ENCODE results near the gene MAGI2.

The MAGI2 gene

DNA sequence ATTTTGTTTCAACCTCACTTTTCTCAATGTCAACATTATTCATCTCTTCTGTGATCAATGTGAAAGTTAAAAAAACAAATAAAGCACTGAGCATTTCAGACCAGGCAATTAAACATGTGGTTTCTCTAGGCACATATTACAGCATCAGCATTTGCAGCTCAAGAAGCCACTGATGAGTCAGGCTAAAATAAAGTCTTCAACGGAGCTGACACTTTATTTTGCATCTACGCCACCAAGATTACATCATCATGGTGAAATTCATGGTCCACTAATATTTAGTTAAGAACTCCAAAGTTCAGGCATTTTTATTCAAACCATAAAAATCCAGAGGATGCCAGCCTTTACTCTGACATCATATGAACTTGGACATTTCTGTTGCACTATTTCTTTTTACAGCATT lies 33.0 kb downstream of the MAGI2 start:
- Mint-ChIP-seq H3K27me3 (no peaks in the 10 kb centered on the region), H3K9me3 (no peaks in the 10 kb centered on the region), H3K36me3 (ENCODE audit: low read depth) (no peaks in the 10 kb centered on the region), H3K4me1 (ENCODE audit: low read depth) (no peaks in the 10 kb centered on the region), H3K27ac (no peak overlapping the region), H3K4me3 (no peak overlapping the region)
- DNase-seq = no peak

DNA sequence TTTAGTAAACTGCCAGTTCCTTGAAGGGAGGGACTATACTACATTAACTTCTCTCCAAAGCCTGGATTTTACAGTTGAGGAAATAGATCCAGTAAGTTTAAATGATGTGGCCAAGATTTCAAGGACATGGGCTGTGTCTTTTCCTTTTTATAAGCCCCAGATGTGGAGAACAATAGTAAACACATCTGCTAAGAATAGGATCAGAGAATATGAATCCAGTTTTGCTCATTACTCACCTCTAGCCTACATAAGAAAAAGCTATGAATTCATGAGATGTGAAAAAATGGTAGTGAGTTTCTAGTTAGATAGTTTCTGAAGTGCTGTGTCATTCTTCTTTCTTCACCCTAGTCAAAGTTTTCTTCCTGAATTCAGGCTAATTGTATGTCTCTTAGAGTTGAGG lies 38.6 kb downstream of the MAGI2 start:
- no peaks in the 10 kb centered on the region for H3K36me3 Mint-ChIP-seq (ENCODE audit: low read depth)
- no peak overlapping the region for H3K4me3 Mint-ChIP-seq
- H3K27me3 Mint-ChIP-seq = no peaks in the 10 kb centered on the region
- no peaks in the 10 kb centered on the region for H3K9me3 Mint-ChIP-seq
- H3K4me1 Mint-ChIP-seq (ENCODE audit: low read depth) = no peaks in the 10 kb centered on the region
- no peak for DNase-seq
- no peak overlapping the region for H3K27ac Mint-ChIP-seq

DNA sequence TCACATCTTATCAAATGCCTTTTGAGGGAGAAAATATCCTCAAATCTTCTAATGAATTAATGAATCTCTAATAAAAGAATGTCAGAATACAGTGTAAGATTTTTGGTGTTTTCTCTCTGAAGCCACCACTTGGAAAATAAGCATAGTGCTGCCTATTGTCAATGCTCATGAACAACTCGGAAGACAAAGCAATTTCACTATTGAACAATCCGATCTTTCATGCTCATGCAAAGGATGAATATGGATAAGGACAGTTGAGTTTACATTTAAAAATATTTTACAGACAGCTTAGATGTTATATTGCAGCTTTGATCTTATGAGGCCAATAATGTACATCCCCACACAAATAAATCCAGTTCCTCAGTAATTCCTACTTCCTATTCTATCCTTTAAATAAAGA lies 40.6 kb downstream of the MAGI2 start:
- H3K36me3 Mint-ChIP-seq (ENCODE audit: low read depth) = no peaks in the 10 kb centered on the region
- no peaks in the 10 kb centered on the region for H3K9me3 Mint-ChIP-seq
- no peak overlapping the region for H3K4me3 Mint-ChIP-seq
- no peaks in the 10 kb centered on the region for H3K27me3 Mint-ChIP-seq
- no peaks in the 10 kb centered on the region for H3K4me1 Mint-ChIP-seq (ENCODE audit: low read depth)
- H3K27ac Mint-ChIP-seq = no peak overlapping the region
- DNase-seq = no peak

DNA sequence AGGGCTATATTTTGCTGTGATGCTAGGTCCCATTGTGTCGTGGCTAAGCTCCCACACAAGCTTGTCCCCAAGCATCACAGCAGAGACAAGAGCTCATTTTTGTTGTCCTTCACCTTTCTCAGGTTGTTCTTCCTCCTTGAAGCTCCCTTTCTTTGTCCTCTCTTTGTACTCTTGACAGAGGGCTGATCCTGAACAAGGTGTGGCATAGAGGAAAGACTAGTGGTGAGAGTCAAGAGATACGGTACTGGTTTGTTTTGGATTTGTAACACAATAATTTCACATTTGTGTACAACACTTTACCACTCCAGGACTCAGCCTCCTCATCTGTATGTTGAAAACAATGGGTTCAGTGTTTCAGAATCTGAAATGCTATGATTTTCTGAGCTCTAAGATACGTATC lies 41.0 kb downstream of the MAGI2 start:
- H3K36me3 Mint-ChIP-seq (ENCODE audit: low read depth) = no peaks in the 10 kb centered on the region
- H3K4me1 Mint-ChIP-seq (ENCODE audit: low read depth) = no peaks in the 10 kb centered on the region
- H3K9me3 Mint-ChIP-seq = no peaks in the 10 kb centered on the region
- H3K27me3 Mint-ChIP-seq = no peaks in the 10 kb centered on the region
- no peak overlapping the region for H3K4me3 Mint-ChIP-seq
- DNase-seq = no peak
- no peak overlapping the region for H3K27ac Mint-ChIP-seq

DNA sequence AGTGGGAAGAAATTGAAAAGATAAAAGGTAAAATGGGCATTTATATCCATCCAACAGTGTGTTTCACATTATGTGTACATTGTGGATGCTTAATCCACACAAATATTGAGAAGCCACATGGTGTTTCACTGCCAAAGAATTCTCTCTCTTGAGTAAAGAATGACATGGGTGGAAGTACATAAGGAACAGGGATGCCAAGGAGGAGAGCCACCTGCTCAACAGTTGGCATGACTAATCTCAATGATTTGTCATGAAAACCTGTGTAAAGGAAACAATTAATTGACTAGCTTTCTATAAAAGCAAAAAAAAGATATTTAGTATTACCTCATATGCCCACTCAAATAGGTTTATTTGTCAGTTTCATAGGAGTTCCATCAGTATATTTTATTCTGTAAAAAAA lies 43.1 kb downstream of the MAGI2 start:
- no peak for DNase-seq
- H3K27me3 Mint-ChIP-seq = no peaks in the 10 kb centered on the region
- no peak overlapping the region for H3K27ac Mint-ChIP-seq
- H3K36me3 Mint-ChIP-seq (ENCODE audit: low read depth) = no peaks in the 10 kb centered on the region
- no peaks in the 10 kb centered on the region for H3K4me1 Mint-ChIP-seq (ENCODE audit: low read depth)
- H3K4me3 Mint-ChIP-seq = no peak overlapping the region
- H3K9me3 Mint-ChIP-seq = no peaks in the 10 kb centered on the region

DNA sequence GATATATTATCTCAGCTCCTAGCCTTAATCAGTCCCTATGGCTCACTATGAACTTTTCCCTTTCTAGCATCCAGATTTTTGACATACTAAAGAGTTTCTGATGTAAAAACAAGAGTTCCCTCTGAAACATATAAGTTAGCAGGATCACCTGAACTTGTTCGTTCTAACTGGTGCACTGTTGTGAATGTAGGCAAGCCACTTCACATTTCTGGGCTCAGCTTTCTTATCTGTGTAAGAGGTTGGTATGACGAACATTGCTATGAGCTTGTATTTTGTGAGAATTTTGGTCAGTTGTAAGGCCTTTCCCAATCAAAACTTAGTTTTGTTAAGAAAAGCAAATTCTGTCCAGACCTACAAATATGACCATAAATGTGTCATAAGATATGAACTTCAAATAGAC lies 46.1 kb downstream of the MAGI2 start:
- DNase-seq = no peak
- H3K4me1 Mint-ChIP-seq (ENCODE audit: low read depth) = no peaks in the 10 kb centered on the region
- no peak overlapping the region for H3K4me3 Mint-ChIP-seq
- H3K36me3 Mint-ChIP-seq (ENCODE audit: low read depth) = no peaks in the 10 kb centered on the region
- no peak overlapping the region for H3K27ac Mint-ChIP-seq
- no peaks in the 10 kb centered on the region for H3K27me3 Mint-ChIP-seq
- H3K9me3 Mint-ChIP-seq = no peaks in the 10 kb centered on the region

DNA sequence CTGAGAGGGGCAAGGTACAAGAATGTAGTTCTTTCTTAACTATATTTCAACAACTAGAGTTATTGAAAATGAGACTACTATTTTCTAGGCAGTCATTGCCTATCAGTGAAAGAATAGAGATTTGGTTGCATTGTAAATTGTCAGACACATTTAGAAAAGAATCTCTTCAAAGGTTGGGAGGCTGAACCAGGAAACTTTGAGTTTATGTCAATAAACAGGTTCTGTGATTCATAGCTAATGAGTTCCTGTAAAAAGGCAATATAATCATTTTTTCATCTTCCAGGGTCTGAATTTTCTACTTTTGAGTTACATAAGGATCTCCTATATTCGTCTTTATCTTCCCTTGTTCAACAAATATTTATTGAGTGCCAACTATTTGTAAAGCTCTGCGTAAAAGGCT lies 47.1 kb downstream of the MAGI2 start:
- Mint-ChIP-seq H3K4me1 (ENCODE audit: low read depth) (no peaks in the 10 kb centered on the region), H3K9me3 (no peaks in the 10 kb centered on the region), H3K27me3 (no peaks in the 10 kb centered on the region), H3K36me3 (ENCODE audit: low read depth) (no peaks in the 10 kb centered on the region), H3K4me3 (no peak overlapping the region), H3K27ac (no peak overlapping the region)
- DNase-seq = no peak

DNA sequence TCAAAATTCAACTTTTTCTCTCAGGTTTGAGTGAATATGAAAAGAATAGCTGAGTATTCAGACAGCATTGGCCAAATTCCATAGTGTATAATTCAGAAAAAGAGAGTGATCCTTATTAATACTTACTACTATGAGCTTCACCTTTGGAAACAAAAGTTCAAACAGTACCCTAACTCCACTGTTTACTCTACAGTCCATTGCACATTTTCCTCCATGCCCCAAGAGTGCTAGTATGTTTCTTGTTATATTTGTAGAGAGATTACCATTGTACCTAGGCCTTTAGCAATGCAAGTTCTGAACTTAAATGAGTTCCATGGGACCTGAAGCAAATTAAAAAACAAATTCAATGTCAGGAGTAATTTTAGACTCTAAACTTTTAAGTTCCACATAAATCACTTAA lies 48.1 kb downstream of the MAGI2 start:
- Mint-ChIP-seq H3K4me3 (no peak overlapping the region), H3K27me3 (no peaks in the 10 kb centered on the region), H3K36me3 (ENCODE audit: low read depth) (no peaks in the 10 kb centered on the region), H3K4me1 (ENCODE audit: low read depth) (no peaks in the 10 kb centered on the region), H3K9me3 (no peaks in the 10 kb centered on the region), H3K27ac (no peak overlapping the region)
- DNase-seq = no peak

DNA sequence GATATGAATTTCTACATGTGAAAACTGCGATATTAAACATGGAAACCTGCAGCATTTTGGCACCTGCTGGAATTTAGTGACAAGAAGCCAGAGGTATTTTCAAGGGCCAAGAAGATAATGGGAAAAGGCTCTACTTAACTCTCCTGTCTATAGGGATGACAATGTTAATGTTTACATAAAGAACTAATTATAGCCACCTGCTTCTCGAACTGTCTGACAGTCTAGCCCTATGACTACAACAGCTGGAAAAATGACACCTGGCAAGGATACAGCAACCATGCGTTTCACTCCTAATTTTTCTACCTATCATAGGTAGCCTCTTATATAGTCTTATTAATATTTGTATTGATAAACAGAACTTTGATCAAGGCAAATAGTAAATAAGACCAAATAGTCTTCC lies 49.6 kb downstream of the MAGI2 start:
- H3K4me1 Mint-ChIP-seq (ENCODE audit: low read depth) = no peaks in the 10 kb centered on the region

DNA sequence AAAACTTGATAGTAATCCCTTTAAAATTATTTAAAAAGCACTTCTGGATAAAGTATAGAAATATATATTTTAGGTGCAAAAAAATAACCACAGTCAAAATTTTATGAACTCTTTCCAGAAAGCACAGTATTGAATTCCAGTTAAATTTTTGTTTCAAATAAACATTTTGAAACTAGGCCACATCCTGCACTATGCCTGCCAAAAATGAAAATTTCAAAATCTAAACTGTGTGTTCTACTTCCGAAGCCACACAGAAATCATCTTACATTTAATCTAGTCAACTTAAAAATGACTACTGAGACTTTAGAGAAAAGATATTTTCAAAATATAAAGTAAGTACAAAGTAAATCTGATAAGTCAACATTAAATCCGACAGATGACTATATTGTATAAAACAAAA lies 50.0 kb downstream of the MAGI2 start:
- Mint-ChIP-seq H3K27ac (no peak overlapping the region), H3K27me3 (no peaks in the 10 kb centered on the region), H3K36me3 (ENCODE audit: low read depth) (no peaks in the 10 kb centered on the region), H3K9me3 (no peaks in the 10 kb centered on the region), H3K4me3 (no peak overlapping the region), H3K4me1 (ENCODE audit: low read depth) (no peaks in the 10 kb centered on the region)
- no peak for DNase-seq

More for the DNA sequence above, 49.6 kb downstream of the MAGI2 start:
- Mint-ChIP-seq H3K27me3 (no peaks in the 10 kb centered on the region), H3K27ac (no peak overlapping the region), H3K36me3 (ENCODE audit: low read depth) (no peaks in the 10 kb centered on the region), H3K4me3 (no peak overlapping the region), H3K9me3 (no peaks in the 10 kb centered on the region)
- no peak for DNase-seq

DNA sequence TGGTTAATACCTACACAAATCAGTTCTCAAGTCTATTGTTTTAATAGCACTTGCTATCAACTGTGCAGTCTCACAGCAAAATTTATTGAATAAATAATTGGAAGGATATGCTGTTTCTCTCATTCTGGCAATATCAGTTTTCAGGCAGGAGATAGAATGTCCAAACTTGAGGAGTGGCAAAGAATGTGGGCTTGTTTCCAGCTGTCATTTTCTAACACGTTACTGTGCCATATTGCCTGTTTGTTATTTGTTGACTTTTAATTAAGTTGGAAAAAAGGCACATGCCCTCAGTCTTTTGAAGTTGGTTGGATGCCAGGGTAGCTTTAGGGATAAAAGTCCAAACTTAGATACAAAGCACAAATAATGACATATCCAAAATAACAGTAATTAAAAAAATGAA lies 52.2 kb downstream of the MAGI2 start:
- Mint-ChIP-seq H3K36me3 (ENCODE audit: low read depth) (no peaks in the 10 kb centered on the region), H3K27me3 (no peaks in the 10 kb centered on the region), H3K9me3 (no peaks in the 10 kb centered on the region), H3K27ac (no peak overlapping the region), H3K4me3 (no peak overlapping the region), H3K4me1 (ENCODE audit: low read depth) (no peaks in the 10 kb centered on the region)
- DNase-seq = no peak

DNA sequence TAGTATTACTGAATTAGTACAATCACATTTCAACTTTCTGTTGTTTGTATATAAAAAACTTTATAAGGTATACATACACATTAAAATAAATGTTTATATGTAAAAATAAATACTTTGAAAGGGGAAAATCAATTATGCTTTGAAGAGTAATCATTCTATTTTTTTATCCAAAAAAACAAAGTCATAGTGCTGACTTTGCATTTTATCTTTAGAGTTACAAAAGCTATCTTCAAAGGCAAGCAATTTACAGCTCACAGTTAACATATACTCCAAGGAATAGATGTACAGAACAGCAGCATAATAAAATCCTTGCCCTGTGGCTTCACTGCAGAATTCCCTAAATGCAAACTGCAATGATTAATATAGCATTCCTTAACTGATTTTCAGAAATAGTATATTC lies 53.2 kb downstream of the MAGI2 start:
- no peak overlapping the region for H3K27ac Mint-ChIP-seq
- no peaks in the 10 kb centered on the region for H3K27me3 Mint-ChIP-seq
- H3K4me1 Mint-ChIP-seq (ENCODE audit: low read depth) = no peaks in the 10 kb centered on the region
- no peaks in the 10 kb centered on the region for H3K36me3 Mint-ChIP-seq (ENCODE audit: low read depth)
- no peaks in the 10 kb centered on the region for H3K9me3 Mint-ChIP-seq
- DNase-seq = no peak
- H3K4me3 Mint-ChIP-seq = no peak overlapping the region

DNA sequence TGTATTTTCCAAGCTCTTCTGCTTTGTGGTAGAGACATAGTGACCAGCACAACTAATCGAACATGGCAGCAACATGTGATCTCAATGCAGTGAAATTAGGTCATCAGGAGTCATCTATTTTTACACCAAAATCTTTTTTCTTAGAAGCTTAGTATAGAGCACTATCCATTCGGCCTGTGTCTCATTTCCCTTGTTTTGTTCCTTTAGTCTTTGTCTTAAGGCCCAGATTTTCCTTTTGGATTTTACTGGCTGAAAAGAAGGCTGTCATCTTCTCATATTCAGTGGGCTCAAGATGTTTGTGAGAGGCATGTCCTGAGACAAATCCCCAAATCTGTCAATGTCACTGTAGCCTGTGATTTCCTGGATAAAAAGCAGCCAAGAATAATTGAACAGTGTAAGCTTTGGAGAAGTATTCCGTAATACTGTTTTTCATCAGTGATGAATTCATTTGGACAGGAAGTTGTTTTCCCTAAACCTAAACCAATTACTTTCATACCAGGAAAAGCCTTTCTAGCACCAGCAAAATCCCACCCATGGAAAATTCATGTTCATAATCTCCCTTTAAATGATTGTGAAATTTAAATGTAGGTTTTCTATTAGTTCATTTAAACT lies 55.2 kb downstream of the MAGI2 start:
- Mint-ChIP-seq H3K36me3 (ENCODE audit: low read depth) (no peaks in the 10 kb centered on the region), H3K27me3 (no peaks in the 10 kb centered on the region), H3K4me1 (ENCODE audit: low read depth) (no peaks in the 10 kb centered on the region), H3K9me3 (no peaks in the 10 kb centered on the region), H3K27ac (no peak overlapping the region), H3K4me3 (no peak overlapping the region)
- DNase-seq = no peak

DNA sequence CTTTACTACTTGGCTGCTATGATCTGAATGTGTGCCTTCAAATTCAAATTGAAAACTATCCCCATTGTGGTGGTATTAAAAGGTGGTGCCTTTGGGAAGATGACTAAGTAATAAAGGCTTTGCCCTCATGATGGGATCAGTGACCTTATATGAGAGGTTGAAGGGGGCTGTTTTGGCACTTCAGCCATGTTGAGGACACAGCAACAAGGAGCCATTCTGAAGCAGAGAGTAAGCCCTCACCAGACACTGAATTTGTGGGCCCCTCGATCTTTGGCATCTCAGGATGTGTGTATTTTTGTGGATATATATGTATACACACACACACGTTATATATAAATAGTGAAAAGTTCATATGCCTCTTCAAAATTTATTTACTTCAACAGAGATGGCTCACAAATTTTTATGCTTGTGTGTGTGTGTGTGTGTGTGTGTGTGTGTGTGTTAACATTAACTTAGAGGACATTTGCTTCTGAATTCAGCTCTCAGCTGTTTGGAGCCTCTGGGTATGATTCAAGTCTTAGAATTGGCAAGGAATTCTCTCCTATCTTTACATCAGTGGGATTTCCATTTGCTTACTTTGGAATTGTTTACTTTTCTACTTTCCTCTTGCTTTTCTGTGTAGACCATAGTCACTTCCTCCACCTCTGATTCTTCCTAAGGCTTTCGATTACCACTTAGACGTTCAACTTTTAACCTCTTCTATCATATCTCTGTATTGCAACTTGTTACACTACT lies 66.6 kb downstream of the MAGI2 start:
- Mint-ChIP-seq H3K9me3 (peaks cover 2% of the 10 kb centered on the region), H3K36me3 (ENCODE audit: low read depth) (no peaks in the 10 kb centered on the region), H3K27me3 (no peaks in the 10 kb centered on the region), H3K4me3 (no peak overlapping the region), H3K4me1 (ENCODE audit: low read depth) (no peaks in the 10 kb centered on the region), H3K27ac (no peak overlapping the region)
- no peak for DNase-seq

DNA sequence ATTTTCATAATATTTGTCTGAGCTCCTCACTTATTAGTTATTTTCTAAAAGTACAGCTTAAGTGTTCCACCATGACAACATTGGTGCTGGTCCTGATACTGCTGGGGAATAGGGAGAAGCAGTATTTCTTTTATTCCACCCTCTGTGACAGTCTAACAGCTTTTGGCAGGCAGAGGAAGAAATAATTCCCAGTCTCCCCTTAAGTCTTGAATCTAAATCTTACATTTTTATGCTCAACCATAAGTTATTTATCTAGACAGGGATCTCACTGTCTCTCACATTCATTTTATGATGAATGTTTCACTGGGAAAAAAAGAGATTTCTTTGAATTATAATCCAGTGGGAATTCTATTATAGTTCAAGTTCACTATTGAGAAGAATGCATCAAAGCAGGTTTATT lies 71.5 kb downstream of the MAGI2 start:
- Mint-ChIP-seq H3K27ac (no peak overlapping the region), H3K9me3 (peaks cover 6% of the 10 kb centered on the region), H3K27me3 (no peaks in the 10 kb centered on the region), H3K4me3 (no peak overlapping the region), H3K4me1 (ENCODE audit: low read depth) (no peaks in the 10 kb centered on the region), H3K36me3 (ENCODE audit: low read depth) (no peaks in the 10 kb centered on the region)
- no peak for DNase-seq

DNA sequence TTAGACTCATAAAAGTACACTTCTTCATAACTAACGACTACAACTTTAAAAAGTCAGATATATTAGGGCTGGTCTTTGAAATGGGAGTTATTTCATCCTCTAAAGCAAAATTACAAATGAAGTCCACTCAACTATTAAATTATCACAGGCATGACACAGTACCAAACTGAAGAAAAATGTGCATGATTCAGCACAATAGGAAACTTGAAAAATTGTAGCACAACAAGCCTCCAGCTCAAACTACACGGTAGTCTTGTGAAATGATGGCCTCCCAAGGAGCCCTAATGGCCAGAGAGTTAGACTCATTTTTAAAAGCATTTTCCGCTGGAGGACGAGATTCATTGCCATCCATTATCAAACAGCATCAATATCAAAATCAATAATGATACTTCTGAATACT lies 76.4 kb downstream of the MAGI2 start:
- no peaks in the 10 kb centered on the region for H3K4me1 Mint-ChIP-seq (ENCODE audit: low read depth)
- DNase-seq = no peak
- H3K27me3 Mint-ChIP-seq = no peaks in the 10 kb centered on the region
- no peak overlapping the region for H3K4me3 Mint-ChIP-seq
- H3K36me3 Mint-ChIP-seq (ENCODE audit: low read depth) = no peaks in the 10 kb centered on the region
- H3K27ac Mint-ChIP-seq = no peak overlapping the region
- peaks cover 6% of the 10 kb centered on the region for H3K9me3 Mint-ChIP-seq
